Measurements from ENCODE around the gene IREB2.

Gene IREB2

GRCh38 chr15:78437107-78437761 lies 782 bp upstream of the IREB2 start:
- no peak for DNase-seq

GRCh38 chr15:78438619-78439285 lies 736 bp downstream of the IREB2 start:
- DNase-seq: no peak

- no peak for DNase-seq
Observed at GRCh38 chr15:78440375-78441373, 2.7 kb downstream of the IREB2 start.

- peak; percentile 60 for DNase-seq
Observed at GRCh38 chr15:78444255-78444654, 6.2 kb downstream of the IREB2 start.

- DNase-seq: no peak
Observed at GRCh38 chr15:78445875-78446274, 7.9 kb downstream of the IREB2 start.

- DNase-seq: no peak
Observed at GRCh38 chr15:78446551-78446950, 8.5 kb downstream of the IREB2 start.

- DNase-seq: no peak
Observed at GRCh38 chr15:78448441-78449219, 10.6 kb downstream of the IREB2 start.

GRCh38 chr15:78449220-78449999 lies 11.4 kb downstream of the IREB2 start:
- no peak for DNase-seq

GRCh38 chr15:78450285-78450858 lies 12.4 kb downstream of the IREB2 start:
- no peak for DNase-seq

- DNase-seq: no peak
Observed at GRCh38 chr15:78452485-78452884, 14.5 kb downstream of the IREB2 start.

- DNase-seq: no peak
Observed at GRCh38 chr15:78453447-78453846, 15.4 kb downstream of the IREB2 start.

GRCh38 chr15:78454992-78455391 lies 17.0 kb downstream of the IREB2 start:
- no peak for DNase-seq

- no peak for DNase-seq
Observed at GRCh38 chr15:78455749-78456148, 17.7 kb downstream of the IREB2 start.

GRCh38 chr15:78456426-78456825 lies 18.4 kb downstream of the IREB2 start:
- no peak for DNase-seq

- no peak for DNase-seq
Observed at GRCh38 chr15:78457101-78457500, 19.1 kb downstream of the IREB2 start.

- no peak for DNase-seq
Observed at GRCh38 chr15:78460737-78461136, 22.7 kb downstream of the IREB2 start.

- DNase-seq: no peak
Observed at GRCh38 chr15:78461171-78461888, 23.3 kb downstream of the IREB2 start.

- DNase-seq: no peak
Observed at GRCh38 chr15:78469031-78469430, 31.0 kb downstream of the IREB2 start.

GRCh38 chr15:78477295-78477694 lies 39.3 kb downstream of the IREB2 start:
- DNase-seq: no peak

- DNase-seq: no peak
Observed at GRCh38 chr15:78479650-78480049, 41.6 kb downstream of the IREB2 start.

GRCh38 chr15:78481917-78482316 lies 43.9 kb downstream of the IREB2 start:
- DNase-seq: no peak

Data from islet precursor cell (in vitro differentiated cells).